B cell (primary cell): ENCODE data around the gene GOLPH3. TPM values are rescaled to one million over a fixed set of nuclear protein-coding genes. Genes with fewer than 3 reads are reported as not detected.

Experiments
- ATAC-seq: fragments of 200-7000 bp; cut with Tn5 transposase; one replicate; pipeline ENCODE4 v1.10.0; 2021; ENCODE audit warnings: low read depth, mild to moderate bottlenecking, moderate number of reproducible peaks, moderate library complexity
- CTCF ChIA-PET: fragments of 350-600 bp; sonication (Branson Sonifier 250); formaldehyde crosslinking; loops from one replicate; lab custom pipeline; 2021; ENCODE audit warnings: antibody characterized with exemption, inconsistent platforms; lab: Charles Lee
- POLR2A ChIA-PET: fragments of 350-600 bp; sonication (Branson Sonifier 250); formaldehyde crosslinking; loops from one replicate; lab custom pipeline; 2021; ENCODE audit warnings: antibody characterized with exemption; lab: Charles Lee
- DNase-seq: peaks from one replicate; pipeline ENCODE4 v3.0.0; 2013
- H2AFZ ChIP-seq: 2 replicates; pipeline ENCODE4 v1.6.1; 2012; ENCODE audit warnings: mild to moderate bottlenecking, low read depth, low read length; ENCODE audit not compliant: insufficient read depth, poor library complexity, severe bottlenecking
- H3K27ac ChIP-seq, 2 donors: 1 replicate in 1 of 2; 2 replicates in 1 of 2; pipeline ENCODE4 v1.5.1; 2012 to 2013; ENCODE audit warnings: low read length in 2 of 2, mild to moderate bottlenecking in 2 of 2, moderate library complexity in 1 of 2
- H3K27me3 ChIP-seq, 4 experiments: fragments of 200-600 bp in 1 of 4; sonication (generic) in 1 of 4; replicated peaks in 1 of 4; 1 replicate in 2 of 4; 2 replicates in 2 of 4; pipeline versions ENCODE4 v1.6.1 to v1.7.0; 2013 to 2016; ENCODE audit warnings: low read length in 3 of 4, mild to moderate bottlenecking in 2 of 4, mixed read lengths in 1 of 4, moderate library complexity in 1 of 4; ENCODE audit not compliant: insufficient read depth in 4 of 4, control insufficient read depth in 3 of 4; ENCODE audit errors: control extremely low read depth in 1 of 4
- H3K36me3 ChIP-seq, 2 experiments: replicated peaks in 1 of 2; 1 replicate in 1 of 2; 2 replicates in 1 of 2; pipeline versions ENCODE4 v1.6.1 to v1.7.1; 2013; ENCODE audit warnings: low read length in 1 of 2; ENCODE audit not compliant: insufficient read depth in 2 of 2, control insufficient read depth in 1 of 2; ENCODE audit errors: control extremely low read depth in 1 of 2, extremely low read depth in 1 of 2
- H3K4me1 ChIP-seq, 2 donors: fragments of 200-600 bp in 1 of 2; sonication (generic) in 1 of 2; 1 replicate in 1 of 2; 2 replicates in 1 of 2; pipeline versions ENCODE4 v1.5.1 to v1.6.1; 2013 to 2017; ENCODE audit warnings: low read length in 2 of 2; ENCODE audit not compliant: control insufficient read depth in 2 of 2, insufficient read depth in 2 of 2
- H3K4me2 ChIP-seq: replicated peaks from 2 replicates; pipeline ENCODE3; 2012; ENCODE audit warnings: mild to moderate bottlenecking, low read depth, low read length; ENCODE audit not compliant: poor library complexity, severe bottlenecking
- H3K4me3 ChIP-seq, 5 experiments: fragments of 200-600 bp in 1 of 5; sonication (generic) in 1 of 5; 1 replicate in 3 of 5; 2 replicates in 2 of 5; pipeline versions ENCODE4 v1.5.1 to v1.7.0; 2011 to 2016; ENCODE audit warnings: low read length in 4 of 5, mild to moderate bottlenecking in 4 of 5, low read depth in 2 of 5, control low read depth in 1 of 5, moderate library complexity in 1 of 5; ENCODE audit not compliant: insufficient read depth in 1 of 5; ENCODE audit errors: control extremely low read depth in 1 of 5, extremely low read depth in 1 of 5
- H3K79me2 ChIP-seq: fragments of 200-600 bp; sonication (generic); one replicate; pipeline ENCODE4 v1.6.0; 2016; ENCODE audit warnings: low read length; ENCODE audit not compliant: control insufficient read depth, insufficient read depth
- H3K9ac ChIP-seq: fragments of 200-600 bp; sonication (generic); 2 replicates; pipeline ENCODE4 v1.6.1; 2017; ENCODE audit warnings: mild to moderate bottlenecking, low read length, moderate library complexity
- H3K9me3 ChIP-seq, 3 donors: one replicate each; pipeline versions ENCODE4 v1.6.1 to v1.7.1; 2013; ENCODE audit warnings: low read length in 2 of 3; ENCODE audit not compliant: control insufficient read depth in 2 of 3, insufficient read depth in 1 of 3; ENCODE audit errors: control extremely low read depth in 1 of 3
- H4K20me1 ChIP-seq: 2 replicates; pipeline ENCODE4 v1.6.0; 2012; ENCODE audit warnings: mild to moderate bottlenecking, low read length; ENCODE audit not compliant: insufficient read depth, control insufficient read depth, poor library complexity, severe bottlenecking
- H3K27ac Mint-ChIP-seq: one replicate; pipeline ENCODE4 v1.8.0; 2021; ENCODE audit warnings: mixed read lengths
- H3K27me3 Mint-ChIP-seq: one replicate; pipeline ENCODE4 v1.8.0; 2021; ENCODE audit warnings: mixed read lengths
- H3K4me1 Mint-ChIP-seq: one replicate; pipeline ENCODE4 v1.8.0; 2021; ENCODE audit warnings: mixed read lengths
- H3K4me3 Mint-ChIP-seq: one replicate; pipeline ENCODE4 v1.8.0; 2021; ENCODE audit warnings: mixed read lengths
- H3K9me3 Mint-ChIP-seq: one replicate; pipeline ENCODE4 v1.8.0; 2022; ENCODE audit warnings: mixed read lengths; ENCODE audit not compliant: insufficient read depth
- CTCF ChIP-seq: fragments of 200-600 bp; IDR thresholded peaks from one replicate; pipeline ENCODE4 v1.8.0; 2022; ENCODE audit warnings: antibody characterized with exemption, mild to moderate bottlenecking
- EZH2 ChIP-seq: IDR thresholded peaks from 2 replicates; pipeline ENCODE4 v1.6.1; 2012; ENCODE audit warnings: borderline replicate concordance, low read depth, mild to moderate bottlenecking, moderate library complexity, low read length; ENCODE audit not compliant: insufficient read depth, poor library complexity, severe bottlenecking
- WGBS: methylation state at CpG from one replicate; pipeline ENCODE4 v1.1.5; 2013; ENCODE audit warnings: missing lambda C conversion rate; ENCODE audit not compliant: insufficient coverage; 5-methylcytosine and 5-hydroxymethylcytosine counted together
- intact Hi-C: fragments of 100-400 bp; cut with micrococcal nuclease; formaldehyde crosslinking; loops from one replicate; pipeline ENCODE4 v1.10.0; 2022
- polyA plus RNA-seq: library from polyadenylated mRNA; depleted of rRNA; stranded (reverse); fragments of >200 nt; gene quantifications from 2 replicates; pipeline ENCODE4 v1.2.3, GENCODE V29; 2012
- total RNA-seq, 2 donors: library from RNA; stranded (reverse); fragments of 120-200 nt in 1 of 2; gene quantifications; 1 replicate in 1 of 2; 2 replicates in 1 of 2; pipeline versions ENCODE4 v1.2.3 to v1.2.4, GENCODE V29; 2013 to 2022

Gene GOLPH3
- total and polyA plus RNA-seq, 2 donors (not counting 1 experiment from before 2014, with no cell fraction given), result 16.2 to 62.6 TPM

GRCh38 chr5:32150366-32150765 lies 23.8 kb downstream of the GOLPH3 start:
- Histone ChIP-seq H4K20me1 (peaks cover 80% of the 10 kb centered on the region), H3K79me2 (peaks cover 100% of the 10 kb centered on the region), H2AFZ (no peak overlapping the region), H3K27ac (no peak overlapping the region), H3K9me3 (no peaks in the 10 kb centered on the region), H3K4me1 (peaks cover 2 to 4% of the 10 kb centered on the region in 2 donors), H3K9ac (no peak overlapping the region), H3K27me3 (no peaks in the 10 kb centered on the region), H3K36me3 (peaks cover 0 to 3% of the 10 kb centered on the region in 2 experiments), H3K4me3 (no peak overlapping the region), H3K4me2 (no peak overlapping the region)
- peaks cover 46% of the 10 kb centered on the region for H3K4me1 Mint-ChIP-seq
- ChIA-PET POLR2A (no interaction called here), CTCF (no interaction called here)
- TF ChIP-seq CTCF (no peak), EZH2 (no peak)
- intact Hi-C loops, result no loop called here
- H3K27me3 Mint-ChIP-seq, result no peaks in the 10 kb centered on the region
- H3K27ac Mint-ChIP-seq, result no peak overlapping the region
- no peak overlapping the region for H3K4me3 Mint-ChIP-seq
- WGBS, result no CpG with 5 or more reads among the region's 1 CpG
- DNase-seq (no peak), ATAC-seq (no peak)
- H3K9me3 Mint-ChIP-seq, result no peaks in the 10 kb centered on the region

- no peak overlapping the region for H2AFZ ChIP-seq
- no peak overlapping the region for H3K4me2 ChIP-seq
- WGBS, result no CpG with 5 or more reads among the region's 4 CpGs
- no peaks in the 10 kb centered on the region for H3K27me3 Mint-ChIP-seq
- CTCF ChIA-PET, result no interaction called here
- DNase-seq (no peak), ATAC-seq (no peak)
- H3K27ac ChIP-seq, result no peak overlapping the region
- H3K4me1 Mint-ChIP-seq, result peaks cover 38% of the 10 kb centered on the region
- H3K4me1 ChIP-seq, result peaks cover 0 to 2% of the 10 kb centered on the region in 2 donors
- H3K9me3 Mint-ChIP-seq, result no peaks in the 10 kb centered on the region
- H3K79me2 ChIP-seq, result peaks cover 96% of the 10 kb centered on the region
- no peak overlapping the region for H3K9ac ChIP-seq
- no peak overlapping the region for H3K4me3 ChIP-seq
- H3K27ac Mint-ChIP-seq, result no peak overlapping the region
- H4K20me1 ChIP-seq, result peaks cover 81% of the 10 kb centered on the region
- H3K27me3 ChIP-seq, result no peaks in the 10 kb centered on the region
- H3K9me3 ChIP-seq, result no peaks in the 10 kb centered on the region
- POLR2A ChIA-PET, result no interaction called here
- TF ChIP-seq CTCF (no peak), EZH2 (no peak)
- peaks cover 3 to 5% of the 10 kb centered on the region in 2 experiments for H3K36me3 ChIP-seq
- no peak overlapping the region for H3K4me3 Mint-ChIP-seq
- intact Hi-C loops, result no loop called here
These were observed 26.2 kb downstream of the GOLPH3 start for GRCh38 chr5:32147959-32148358.
